GM12875 (cell line): ENCODE results near the gene TM9SF4.
"Not testable (repeated sequence)": the region's sequence is repeated elsewhere in the genome, so short reads cannot be mapped to it uniquely, and the experiment has no call there.

Source experiments
- H3K4me3 ChIP-seq: one replicate; pipeline ENCODE4 v1.5.1; 2011; ENCODE audit warnings: low read depth, low read length, control low read depth
- TF ChIP-seq, protein P1 (sequence below): IDR thresholded peaks from 2 replicates; pipeline ENCODE4 v1.5.1; 2011; ENCODE audit warnings: low read depth, mild to moderate bottlenecking, control low read depth, inconsistent platforms, low read length, moderate library complexity, borderline replicate concordance; ENCODE audit not compliant: insufficient read depth

TM9SF4 gene

DNA sequence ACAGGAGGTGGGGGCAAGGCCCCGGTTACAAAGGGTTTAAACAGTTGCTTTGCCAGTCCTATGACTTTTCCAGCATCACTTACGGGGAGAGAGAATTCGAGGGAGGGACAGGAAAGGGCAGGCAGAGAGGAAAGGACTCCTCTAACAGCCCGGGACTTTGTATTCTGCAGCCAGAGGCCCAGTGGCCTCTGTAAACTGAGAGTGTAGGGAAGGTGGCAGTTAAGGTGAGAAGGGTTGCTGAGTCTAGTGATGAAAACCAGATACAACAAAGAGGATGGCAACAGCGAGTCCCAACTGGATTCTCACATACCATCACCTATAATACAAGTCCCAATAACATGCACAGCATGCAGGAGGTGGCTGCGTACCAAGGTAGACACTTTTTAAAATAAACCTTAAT lies 84.5 kb downstream of the TM9SF4 start:
- no peak overlapping the region for H3K4me3 ChIP-seq
- TF ChIP-seq, protein P1, sequence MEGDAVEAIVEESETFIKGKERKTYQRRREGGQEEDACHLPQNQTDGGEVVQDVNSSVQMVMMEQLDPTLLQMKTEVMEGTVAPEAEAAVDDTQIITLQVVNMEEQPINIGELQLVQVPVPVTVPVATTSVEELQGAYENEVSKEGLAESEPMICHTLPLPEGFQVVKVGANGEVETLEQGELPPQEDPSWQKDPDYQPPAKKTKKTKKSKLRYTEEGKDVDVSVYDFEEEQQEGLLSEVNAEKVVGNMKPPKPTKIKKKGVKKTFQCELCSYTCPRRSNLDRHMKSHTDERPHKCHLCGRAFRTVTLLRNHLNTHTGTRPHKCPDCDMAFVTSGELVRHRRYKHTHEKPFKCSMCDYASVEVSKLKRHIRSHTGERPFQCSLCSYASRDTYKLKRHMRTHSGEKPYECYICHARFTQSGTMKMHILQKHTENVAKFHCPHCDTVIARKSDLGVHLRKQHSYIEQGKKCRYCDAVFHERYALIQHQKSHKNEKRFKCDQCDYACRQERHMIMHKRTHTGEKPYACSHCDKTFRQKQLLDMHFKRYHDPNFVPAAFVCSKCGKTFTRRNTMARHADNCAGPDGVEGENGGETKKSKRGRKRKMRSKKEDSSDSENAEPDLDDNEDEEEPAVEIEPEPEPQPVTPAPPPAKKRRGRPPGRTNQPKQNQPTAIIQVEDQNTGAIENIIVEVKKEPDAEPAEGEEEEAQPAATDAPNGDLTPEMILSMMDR, result no peak

- TF ChIP-seq, protein P1, result no peak
These were observed 86.1 kb downstream of the TM9SF4 start for GRCh38 chr20:32195581-32195980.

DNA sequence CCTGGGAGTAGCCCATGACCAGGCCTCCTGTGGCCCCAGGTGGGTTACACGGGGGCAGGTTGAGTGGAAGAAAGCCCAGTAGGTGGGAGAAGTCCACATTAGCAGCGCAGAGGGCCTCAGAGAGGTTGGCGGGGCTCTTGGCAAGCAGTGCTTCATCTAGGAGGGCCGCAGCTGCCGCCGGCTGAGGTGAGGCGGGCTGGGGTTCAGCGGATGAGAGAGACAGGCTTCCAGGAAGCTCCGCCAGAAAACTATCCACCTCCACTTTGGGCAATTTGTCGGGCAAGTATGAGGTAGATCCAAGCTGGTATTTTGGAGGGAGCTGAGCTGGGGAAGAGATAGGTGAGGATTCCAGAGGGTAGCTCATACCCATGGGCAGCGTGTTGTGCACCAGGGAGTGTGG lies 87.1 kb downstream of the TM9SF4 start:
- not testable (repeated sequence) for H3K4me3 ChIP-seq

More at GRCh38 chr20:32195581-32195980, 86.1 kb downstream of the TM9SF4 start:
- no peak overlapping the region for H3K4me3 ChIP-seq

- not testable (repeated sequence) for H3K4me3 ChIP-seq
These were observed 87.6 kb downstream of the TM9SF4 start for GRCh38 chr20:32197136-32197535.

DNA sequence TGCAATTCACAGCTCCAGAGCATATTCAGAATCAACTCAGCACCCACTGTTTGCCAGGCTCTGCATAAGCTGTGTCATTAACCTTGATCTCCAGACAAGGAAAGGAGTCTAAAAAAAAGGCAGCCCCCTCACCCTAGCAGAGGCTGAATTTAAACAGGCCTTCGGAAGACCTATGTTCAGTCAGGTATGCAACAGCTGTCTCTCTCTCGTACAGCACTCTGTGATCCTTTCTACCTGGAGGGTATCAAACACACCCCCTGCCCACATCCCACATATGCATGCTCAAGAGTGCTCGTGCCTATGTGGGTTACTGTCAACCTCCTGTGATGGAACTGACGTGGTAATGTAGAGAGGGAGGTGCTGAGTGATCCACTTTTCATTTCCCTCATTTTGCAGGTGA lies 89.5 kb downstream of the TM9SF4 start:
- H3K4me3 ChIP-seq, result no peak overlapping the region

GRCh38 chr20:32201296-32201976 lies 91.9 kb downstream of the TM9SF4 start:
- no peak overlapping the region for H3K4me3 ChIP-seq
- TF ChIP-seq, protein P1, result no peak

More for the DNA sequence above, 89.5 kb downstream of the TM9SF4 start:
- TF ChIP-seq, protein P1, result no peak

- TF ChIP-seq, protein P1, result no peak
- H3K4me3 ChIP-seq, result no peak overlapping the region
These were observed 92.5 kb downstream of the TM9SF4 start for GRCh38 chr20:32201977-32202363.

- TF ChIP-seq, protein P1, result no peak
- no peak overlapping the region for H3K4me3 ChIP-seq
These were observed 94.1 kb downstream of the TM9SF4 start for GRCh38 chr20:32203356-32204204.
